ENCODE data around the gene IRF4.

GRCh38 chr6:408148-408547, 16.6 kb downstream of the IRF4 start:
- no peak for TF ChIP-seq CTCF (IDR thresholded peaks at IDR 0.05)
- no peak for TF ChIP-seq POLR2A (IDR thresholded peaks at IDR 0.05)
- TF ChIP-seq POLR2AphosphoS5 (IDR thresholded peaks at IDR 0.05): no peak

Data from breast epithelium (tissue), 3 donors.